Measurements from ENCODE around the gene PLEKHH1. TPM values are rescaled to one million over a fixed set of nuclear protein-coding genes. Genes with fewer than 3 reads are reported as not detected.

Gene PLEKHH1
- total and polyA plus RNA-seq, 3 experiments from 2014 or later: 0.77 to 0.86 TPM; not detected in 1

DNA sequence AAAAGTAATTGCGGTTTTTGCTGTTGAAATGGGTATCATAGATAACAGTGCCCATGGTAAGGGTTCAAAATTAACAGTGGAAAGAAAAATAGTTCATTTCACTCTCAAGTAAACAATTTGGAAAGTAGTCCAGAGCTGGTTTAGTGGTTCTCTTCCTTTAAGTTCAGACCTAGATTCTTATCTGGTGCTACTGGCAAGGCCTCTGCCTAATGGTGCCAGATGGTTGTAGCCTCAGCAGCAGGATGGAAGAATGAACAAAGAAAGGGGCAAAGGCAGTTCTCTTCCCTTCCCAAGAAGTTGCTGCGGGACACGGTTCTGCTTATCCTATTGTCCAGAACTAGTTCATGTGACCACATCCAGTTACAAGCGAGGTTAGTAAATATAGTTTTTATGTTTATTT, 97.1 kb downstream of the PLEKHH1 start:
- no peaks in the 10 kb centered on the region for H3K4me1 Mint-ChIP-seq
- no peaks in the 10 kb centered on the region for H3K4me1 ChIP-seq (ENCODE audit: insufficient read depth, low read length)
- DNase-seq: no peak
- peaks cover 0 to 2% (median 1%) of the 10 kb centered on the region in 3 donors for H3K36me3 Mint-ChIP-seq
- no peak overlapping the region for H3K4me3 ChIP-seq (ENCODE audit: low read length)
- H3K9me3 Mint-ChIP-seq: no peaks in the 10 kb centered on the region
- H3K27me3 Mint-ChIP-seq: peaks cover 0 to 3% of the 10 kb centered on the region in 2 donors
- no peaks in the 10 kb centered on the region for H3K27me3 ChIP-seq (ENCODE audit: insufficient read depth, low read length, poor library complexity, severe bottlenecking)
- CTCF ChIA-PET: interaction anchor here (1.1 to 1.4 kb wide), 3 partner anchors 10 to 202 kb away, joined by 3 read pairs; no protein-coding TSS in a partner anchor
- H3K9me3 ChIP-seq (ENCODE audit: low read length): no peaks in the 10 kb centered on the region
- H3K27ac ChIP-seq (ENCODE audit: low read depth, low read length): no peak overlapping the region
- no peak overlapping the region for H3K4me3 Mint-ChIP-seq
- no peak overlapping the region for H3K27ac Mint-ChIP-seq
- POLR2A ChIA-PET: no interaction called here
- no peaks in the 10 kb centered on the region for H3K36me3 ChIP-seq (ENCODE audit: insufficient read depth, low read length)

DNA sequence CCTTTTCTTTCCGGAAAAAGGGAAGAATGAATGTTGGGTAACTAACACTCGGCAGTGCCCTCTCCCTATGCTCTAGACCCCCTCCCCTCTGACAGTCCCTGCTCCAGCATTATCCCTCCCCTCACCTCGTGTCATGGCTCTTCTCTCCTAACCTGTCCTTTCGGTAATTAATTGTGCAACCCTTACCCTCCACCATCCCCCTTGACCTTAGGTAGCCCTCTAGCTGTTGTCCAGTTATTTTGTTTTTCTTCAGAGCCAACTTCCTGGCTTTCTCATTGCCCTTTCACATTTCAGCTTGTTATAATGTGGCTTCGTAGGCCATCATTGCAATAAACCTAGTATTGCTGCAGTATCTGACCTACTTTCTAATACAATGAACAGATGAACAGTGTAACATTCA, 97.8 kb downstream of the PLEKHH1 start:
- H3K36me3 Mint-ChIP-seq: peaks cover 0 to 2% (median 1%) of the 10 kb centered on the region in 3 donors

DNA sequence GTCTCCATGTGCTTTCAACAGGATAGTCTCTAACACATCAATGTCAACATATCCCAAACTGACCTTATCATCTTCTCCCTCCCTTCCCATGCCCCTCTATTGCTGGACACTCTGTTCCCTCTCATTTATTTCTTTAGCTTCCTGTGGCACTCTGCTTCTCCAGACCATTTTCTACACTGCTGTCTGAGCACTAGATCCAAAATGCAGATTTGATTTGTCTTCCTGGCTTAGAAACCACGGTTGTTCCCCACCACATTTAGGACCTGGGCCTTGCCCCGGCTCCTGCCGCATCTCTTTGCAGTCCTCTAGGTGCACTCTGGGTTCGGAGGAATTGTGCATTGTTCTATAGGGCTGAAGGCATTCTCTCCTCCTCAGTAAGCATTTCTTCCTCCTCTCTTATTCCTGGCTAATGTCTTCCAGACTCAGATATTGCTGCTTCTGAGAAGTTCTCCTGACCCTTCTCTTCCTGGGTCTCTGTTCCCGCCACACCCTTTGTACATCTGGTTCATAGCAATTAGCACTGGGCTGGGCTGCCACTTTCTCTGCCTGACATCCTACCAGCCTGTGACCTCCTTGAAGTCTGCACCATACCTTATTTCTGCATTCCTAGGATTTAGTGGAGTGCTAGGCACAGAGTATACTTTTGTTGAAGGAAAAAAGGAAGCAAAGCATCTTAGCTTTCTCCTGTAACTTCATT, 100.5 kb downstream of the PLEKHH1 start:
- Histone ChIP-seq H3K4me1 (ENCODE audit: insufficient read depth, low read length) (no peaks in the 10 kb centered on the region), H3K27me3 (ENCODE audit: insufficient read depth, low read length, poor library complexity, severe bottlenecking) (no peaks in the 10 kb centered on the region), H3K27ac (ENCODE audit: low read depth, low read length) (no peak overlapping the region), H3K9me3 (ENCODE audit: low read length) (no peaks in the 10 kb centered on the region), H3K4me3 (ENCODE audit: low read length) (no peak overlapping the region), H3K36me3 (ENCODE audit: insufficient read depth, low read length) (no peaks in the 10 kb centered on the region)
- DNase-seq: no peak
- peaks cover 0 to 2% of the 10 kb centered on the region in 2 donors for H3K27me3 Mint-ChIP-seq
- no peaks in the 10 kb centered on the region for H3K4me1 Mint-ChIP-seq
- ChIA-PET CTCF (no interaction called here), POLR2A (no interaction called here)
- no peak overlapping the region for H3K27ac Mint-ChIP-seq
- peaks cover 0 to 2% (median 1%) of the 10 kb centered on the region in 3 donors for H3K36me3 Mint-ChIP-seq
- no peak overlapping the region for H3K4me3 Mint-ChIP-seq
- H3K9me3 Mint-ChIP-seq: no peaks in the 10 kb centered on the region

More for the DNA sequence above, 97.8 kb downstream of the PLEKHH1 start:
- Mint-ChIP-seq H3K27me3 (peaks cover 0 to 3% of the 10 kb centered on the region in 2 donors), H3K9me3 (no peaks in the 10 kb centered on the region), H3K27ac (no peak overlapping the region), H3K4me3 (no peak overlapping the region), H3K4me1 (no peaks in the 10 kb centered on the region)
- no peaks in the 10 kb centered on the region for H3K36me3 ChIP-seq (ENCODE audit: insufficient read depth, low read length)
- H3K4me3 ChIP-seq (ENCODE audit: low read length): no peak overlapping the region
- H3K27me3 ChIP-seq (ENCODE audit: insufficient read depth, low read length, poor library complexity, severe bottlenecking): no peaks in the 10 kb centered on the region
- CTCF ChIA-PET: interaction anchor here (1.1 to 1.4 kb wide), 3 partner anchors 10 to 203 kb away, joined by 3 read pairs; no protein-coding TSS in a partner anchor
- no peak for DNase-seq
- no peaks in the 10 kb centered on the region for H3K9me3 ChIP-seq (ENCODE audit: low read length)
- no peaks in the 10 kb centered on the region for H3K4me1 ChIP-seq (ENCODE audit: insufficient read depth, low read length)
- H3K27ac ChIP-seq (ENCODE audit: low read depth, low read length): no peak overlapping the region
- POLR2A ChIA-PET: no interaction called here

DNA sequence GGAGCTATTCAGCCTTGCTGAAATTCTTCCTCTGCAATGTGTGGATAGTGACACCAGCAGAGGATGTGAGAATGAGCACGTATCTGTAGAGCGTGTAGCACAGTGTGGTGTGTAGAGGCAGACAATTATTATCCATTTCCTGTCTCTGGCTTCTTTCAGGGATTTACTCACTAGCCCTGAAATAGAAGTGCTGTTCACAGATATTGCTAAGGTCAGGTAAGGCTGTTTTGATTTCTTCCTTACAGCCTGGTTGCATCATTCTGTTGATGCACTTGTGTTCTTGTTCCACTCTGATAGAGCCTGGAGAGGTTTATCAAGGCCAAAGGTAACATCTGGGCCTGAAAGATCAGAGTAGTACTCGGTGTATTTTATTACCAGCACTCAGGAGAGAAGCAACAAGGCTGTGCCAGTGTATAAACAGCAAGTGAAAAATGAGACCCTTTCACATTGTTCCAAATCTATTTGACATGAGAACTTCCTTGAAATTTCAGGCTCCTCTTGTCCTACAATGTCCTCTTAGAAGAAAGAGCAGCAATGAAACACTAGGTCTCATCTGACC, 103.3 kb downstream of the PLEKHH1 start:
- ChIA-PET POLR2A (no interaction called here), CTCF (no interaction called here)
- Histone ChIP-seq H3K4me3 (ENCODE audit: low read length) (no peak overlapping the region), H3K9me3 (ENCODE audit: low read length) (no peaks in the 10 kb centered on the region), H3K27me3 (ENCODE audit: insufficient read depth, low read length, poor library complexity, severe bottlenecking) (no peaks in the 10 kb centered on the region), H3K36me3 (ENCODE audit: insufficient read depth, low read length) (no peaks in the 10 kb centered on the region), H3K4me1 (ENCODE audit: insufficient read depth, low read length) (no peaks in the 10 kb centered on the region), H3K27ac (ENCODE audit: low read depth, low read length) (peak overlapping the region; percentile 35)
- no peaks in the 10 kb centered on the region for H3K9me3 Mint-ChIP-seq
- H3K4me3 Mint-ChIP-seq: no peak overlapping the region
- H3K27ac Mint-ChIP-seq: no peak overlapping the region
- peaks cover 0 to 2% of the 10 kb centered on the region in 2 donors for H3K27me3 Mint-ChIP-seq
- DNase-seq: no peak
- peaks cover 0 to 1% (median 0%) of the 10 kb centered on the region in 3 donors for H3K36me3 Mint-ChIP-seq
- H3K4me1 Mint-ChIP-seq: no peaks in the 10 kb centered on the region

DNA sequence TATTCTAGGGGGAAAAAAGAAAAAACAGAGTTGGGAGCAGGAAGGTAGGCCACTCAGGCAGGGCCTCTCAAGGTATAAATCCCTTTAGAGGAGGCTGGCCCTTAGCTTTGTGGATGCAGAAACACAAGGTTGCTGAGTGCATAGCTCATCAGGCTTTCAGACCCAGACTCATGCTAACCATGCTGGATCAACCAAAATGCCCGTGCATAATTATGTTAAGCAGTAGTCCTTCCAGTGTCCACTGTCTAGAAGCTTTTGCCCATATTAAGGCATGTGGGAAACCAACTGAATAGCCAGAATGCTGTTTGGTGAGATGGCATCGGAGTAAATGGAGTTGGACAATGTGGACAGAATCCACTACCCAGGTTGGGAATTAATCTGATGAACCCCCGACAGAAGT, 105.6 kb downstream of the PLEKHH1 start:
- Mint-ChIP-seq H3K36me3 (peaks cover 0 to 1% (median 0%) of the 10 kb centered on the region in 3 donors), H3K27ac (no peak overlapping the region), H3K9me3 (no peaks in the 10 kb centered on the region), H3K4me1 (peaks cover 2 to 7% (median 6%) of the 10 kb centered on the region in 3 donors), H3K4me3 (no peak overlapping the region), H3K27me3 (no peaks in the 10 kb centered on the region)
- Histone ChIP-seq H3K36me3 (ENCODE audit: insufficient read depth, low read length) (no peaks in the 10 kb centered on the region), H3K4me3 (ENCODE audit: low read length) (no peak overlapping the region), H3K4me1 (ENCODE audit: insufficient read depth, low read length) (no peaks in the 10 kb centered on the region), H3K27me3 (ENCODE audit: insufficient read depth, low read length, poor library complexity, severe bottlenecking) (no peaks in the 10 kb centered on the region), H3K27ac (ENCODE audit: low read depth, low read length) (no peak overlapping the region), H3K9me3 (ENCODE audit: low read length) (no peaks in the 10 kb centered on the region)
- ChIA-PET CTCF (no interaction called here), POLR2A (no interaction called here)
- no peak for DNase-seq

Other genes starting within 250 kb of the PLEKHH1 start
- gene ATP6V1D, start 173.5 kb upstream of the PLEKHH1 start, total RNA-seq: 10 to 100 TPM; 34.4 to 35.4 TPM
- 49.9 TPM for gene ATP6V1D, start 173.5 kb upstream of the PLEKHH1 start, polyA plus RNA-seq
- gene EIF2S1, start 173.0 kb upstream of the PLEKHH1 start, total RNA-seq: 100 to 1,000 TPM; 329 to 338 TPM
- gene EIF2S1, start 173.0 kb upstream of the PLEKHH1 start, polyA plus RNA-seq: 145 TPM
- gene PLEK2, start 121.1 kb upstream of the PLEKHH1 start, total RNA-seq: 1 to 10 TPM in 1 of 2 experiments, under 1 TPM in 1; 0.81 to 1.2 TPM
- gene PLEK2, start 121.1 kb upstream of the PLEKHH1 start, polyA plus RNA-seq: 0.58 TPM
- gene TMEM229B, start 44.6 kb upstream of the PLEKHH1 start, total RNA-seq: 1 to 10 TPM; 3.2 to 4.4 TPM
- 34.4 TPM for gene TMEM229B, start 44.6 kb upstream of the PLEKHH1 start, polyA plus RNA-seq
- gene PIGH, start 67.0 kb downstream of the PLEKHH1 start, total RNA-seq: 10 to 100 TPM; 24.2 to 26.1 TPM
- gene PIGH, start 67.0 kb downstream of the PLEKHH1 start, polyA plus RNA-seq: 39.3 TPM
- gene ARG2, start 86.6 kb downstream of the PLEKHH1 start, total RNA-seq: 1 to 10 TPM; 2.3 to 2.8 TPM
- 1.2 TPM for gene ARG2, start 86.6 kb downstream of the PLEKHH1 start, polyA plus RNA-seq
- 10 to 100 TPM; 93.7 to 94.4 TPM for gene VTI1B, start 141.3 kb downstream of the PLEKHH1 start, total RNA-seq
- gene VTI1B, start 141.3 kb downstream of the PLEKHH1 start, polyA plus RNA-seq: 81.4 TPM
- 10 to 100 TPM; 45.1 to 47.8 TPM for gene RDH11, start 162.5 kb downstream of the PLEKHH1 start, total RNA-seq
- 73.4 TPM for gene RDH11, start 162.5 kb downstream of the PLEKHH1 start, polyA plus RNA-seq
- gene RDH12, start 168.6 kb downstream of the PLEKHH1 start, total RNA-seq: not detected
- not detected for gene RDH12, start 168.6 kb downstream of the PLEKHH1 start, polyA plus RNA-seq

Data from CD8-positive, alpha-beta memory T cell (primary cell).